Measurements from ENCODE around the gene HNMT. TPM values are rescaled to one million over a fixed set of nuclear protein-coding genes. Genes with fewer than 3 reads are reported as not detected.

Gene HNMT
- total RNA-seq, 3 donors from 2014 or later (not counting 1 experiment from before 2014, with no cell fraction given), result 1.1 to 2.1 (median 1.5) TPM

DNA sequence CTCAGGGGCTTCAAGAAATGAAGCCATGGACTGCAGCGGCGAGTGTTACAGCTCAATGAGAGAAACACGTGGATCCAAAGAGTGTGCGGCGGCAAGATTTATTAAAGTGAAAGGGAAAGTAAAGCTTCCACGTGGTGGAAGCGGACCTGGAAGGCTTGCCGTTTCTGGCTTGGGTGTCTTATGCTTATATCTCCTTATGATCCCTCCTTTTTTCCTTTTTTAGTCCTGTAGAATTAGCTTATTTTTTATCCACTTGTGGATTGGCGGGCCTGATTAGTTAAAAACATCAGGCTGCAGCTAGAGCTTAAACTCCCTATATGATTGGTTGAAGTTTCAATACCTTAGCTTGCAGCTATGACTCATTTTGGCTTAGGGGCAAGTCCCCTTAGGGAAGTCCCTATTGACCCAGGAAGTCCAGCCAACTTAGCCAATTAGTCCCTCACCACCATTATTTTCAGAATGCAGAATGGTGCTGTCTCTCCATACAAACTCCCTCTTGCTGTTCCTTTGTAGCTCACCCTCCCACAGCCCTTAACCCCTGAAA, 11.6 kb upstream of the HNMT start:
- Histone ChIP-seq H3K4me1 (ENCODE audit: control insufficient read depth, insufficient read depth, low read length) (no peaks in the 10 kb centered on the region), H3K9me3 (ENCODE audit: control insufficient read depth, insufficient read depth, low read length) (no peaks in the 10 kb centered on the region), H3K36me3 (ENCODE audit: control insufficient read depth, insufficient read depth, low read length) (no peaks in the 10 kb centered on the region), H3K27ac (ENCODE audit: low read length) (no peak overlapping the region), H3K4me3 (ENCODE audit: low read length) (no peak overlapping the region), H3K27me3 (ENCODE audit: control insufficient read depth, insufficient read depth, low read length) (no peaks in the 10 kb centered on the region)
- intact Hi-C loops (cut with micrococcal nuclease), result no loop called here
- Mint-ChIP-seq H3K4me1 (no peaks in the 10 kb centered on the region), H3K27ac (peak overlapping the region; percentile 44 to 60), H3K9me3 (no peaks in the 10 kb centered on the region), H3K27me3 (ENCODE audit: low read depth in 2 of 2) (no peaks in the 10 kb centered on the region), H3K4me3 (peak overlapping the region; percentile 81), H3K36me3 (no peaks in the 10 kb centered on the region)
- peak in 2 of 3 donors; percentile 54 for ATAC-seq
- TF ChIP-seq, protein P1, sequence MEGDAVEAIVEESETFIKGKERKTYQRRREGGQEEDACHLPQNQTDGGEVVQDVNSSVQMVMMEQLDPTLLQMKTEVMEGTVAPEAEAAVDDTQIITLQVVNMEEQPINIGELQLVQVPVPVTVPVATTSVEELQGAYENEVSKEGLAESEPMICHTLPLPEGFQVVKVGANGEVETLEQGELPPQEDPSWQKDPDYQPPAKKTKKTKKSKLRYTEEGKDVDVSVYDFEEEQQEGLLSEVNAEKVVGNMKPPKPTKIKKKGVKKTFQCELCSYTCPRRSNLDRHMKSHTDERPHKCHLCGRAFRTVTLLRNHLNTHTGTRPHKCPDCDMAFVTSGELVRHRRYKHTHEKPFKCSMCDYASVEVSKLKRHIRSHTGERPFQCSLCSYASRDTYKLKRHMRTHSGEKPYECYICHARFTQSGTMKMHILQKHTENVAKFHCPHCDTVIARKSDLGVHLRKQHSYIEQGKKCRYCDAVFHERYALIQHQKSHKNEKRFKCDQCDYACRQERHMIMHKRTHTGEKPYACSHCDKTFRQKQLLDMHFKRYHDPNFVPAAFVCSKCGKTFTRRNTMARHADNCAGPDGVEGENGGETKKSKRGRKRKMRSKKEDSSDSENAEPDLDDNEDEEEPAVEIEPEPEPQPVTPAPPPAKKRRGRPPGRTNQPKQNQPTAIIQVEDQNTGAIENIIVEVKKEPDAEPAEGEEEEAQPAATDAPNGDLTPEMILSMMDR (IDR thresholded peaks at IDR 0.05), result no peak
- no peak for DNase-seq
- WGBS (ENCODE audit: insufficient coverage), result 56% methylated on average over 6 of the region's 9 CpGs

DNA sequence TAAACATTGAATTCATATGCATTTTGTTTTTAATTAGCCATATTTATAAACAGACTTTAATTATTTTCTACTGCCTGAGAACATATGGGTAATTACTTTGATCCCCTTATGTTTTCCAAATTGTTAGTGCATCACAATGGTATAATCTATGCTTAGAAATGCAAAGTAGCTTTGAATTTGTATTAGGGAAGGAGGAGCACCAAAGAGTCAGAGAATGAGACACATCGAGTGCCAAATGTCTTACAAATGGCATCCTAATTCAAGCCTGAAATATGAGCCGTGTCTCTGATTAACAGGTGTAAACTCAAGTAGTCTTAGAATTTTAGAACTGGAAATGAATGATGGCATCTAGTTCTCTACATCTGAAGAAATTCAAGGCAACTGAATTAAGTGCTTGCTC, 8.7 kb upstream of the HNMT start:
- Mint-ChIP-seq H3K27me3 (ENCODE audit: low read depth in 2 of 2) (no peaks in the 10 kb centered on the region), H3K36me3 (no peaks in the 10 kb centered on the region), H3K4me1 (no peaks in the 10 kb centered on the region), H3K27ac (no peak overlapping the region), H3K4me3 (no peak overlapping the region), H3K9me3 (peaks cover 0 to 3% of the 10 kb centered on the region in 2 donors)
- no peak for ATAC-seq
- Histone ChIP-seq H3K27ac (ENCODE audit: low read length) (no peak overlapping the region), H3K36me3 (ENCODE audit: control insufficient read depth, insufficient read depth, low read length) (no peaks in the 10 kb centered on the region), H3K4me1 (ENCODE audit: control insufficient read depth, insufficient read depth, low read length) (no peaks in the 10 kb centered on the region), H3K27me3 (ENCODE audit: control insufficient read depth, insufficient read depth, low read length) (no peaks in the 10 kb centered on the region), H3K4me3 (ENCODE audit: low read length) (no peak overlapping the region), H3K9me3 (ENCODE audit: control insufficient read depth, insufficient read depth, low read length) (no peaks in the 10 kb centered on the region)
- intact Hi-C loops (cut with micrococcal nuclease), result no loop called here
- TF ChIP-seq, protein P1 (IDR thresholded peaks at IDR 0.05), result no peak
- DNase-seq, result no peak
- 88% methylated on average over 2 of the region's 2 CpGs for WGBS (ENCODE audit: insufficient coverage)

DNA sequence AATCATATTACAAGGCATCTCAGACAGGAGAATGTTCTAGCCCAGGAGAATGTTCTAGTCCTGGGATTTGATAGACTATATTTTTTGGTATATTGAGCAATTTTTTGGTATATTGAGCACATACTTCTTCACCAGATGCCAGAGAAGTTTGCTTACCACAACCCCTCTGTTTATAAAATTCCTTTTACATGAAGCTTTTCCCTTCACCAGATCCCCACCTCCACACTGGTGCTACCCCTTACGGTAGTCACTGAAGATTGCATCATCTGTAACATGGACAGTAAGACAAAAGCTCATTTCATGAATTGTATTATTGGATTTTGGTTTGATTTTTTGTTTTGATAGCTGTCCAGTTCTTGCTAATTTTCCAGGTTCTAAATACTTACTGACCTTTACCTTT, 7.2 kb upstream of the HNMT start:
- intact Hi-C loops (cut with micrococcal nuclease), result no loop called here
- H3K4me3 Mint-ChIP-seq, result no peak overlapping the region
- no peak overlapping the region for H3K27ac Mint-ChIP-seq
- no peaks in the 10 kb centered on the region for H3K36me3 Mint-ChIP-seq
- no peaks in the 10 kb centered on the region for H3K27me3 ChIP-seq (ENCODE audit: control insufficient read depth, insufficient read depth, low read length)
- H3K4me1 ChIP-seq (ENCODE audit: control insufficient read depth, insufficient read depth, low read length), result no peaks in the 10 kb centered on the region
- no peaks in the 10 kb centered on the region for H3K4me1 Mint-ChIP-seq
- H3K36me3 ChIP-seq (ENCODE audit: control insufficient read depth, insufficient read depth, low read length), result no peaks in the 10 kb centered on the region
- 50% methylated on average over 1 of the region's 1 CpG for WGBS (ENCODE audit: insufficient coverage)
- no peak for DNase-seq
- H3K9me3 ChIP-seq (ENCODE audit: control insufficient read depth, insufficient read depth, low read length), result no peaks in the 10 kb centered on the region
- no peak overlapping the region for H3K4me3 ChIP-seq (ENCODE audit: low read length)
- TF ChIP-seq, protein P1 (IDR thresholded peaks at IDR 0.05), result no peak
- H3K27me3 Mint-ChIP-seq (ENCODE audit: low read depth in 2 of 2), result no peaks in the 10 kb centered on the region
- peaks cover 0 to 6% of the 10 kb centered on the region in 2 donors for H3K9me3 Mint-ChIP-seq
- H3K27ac ChIP-seq (ENCODE audit: low read length), result no peak overlapping the region
- no peak for ATAC-seq

DNA sequence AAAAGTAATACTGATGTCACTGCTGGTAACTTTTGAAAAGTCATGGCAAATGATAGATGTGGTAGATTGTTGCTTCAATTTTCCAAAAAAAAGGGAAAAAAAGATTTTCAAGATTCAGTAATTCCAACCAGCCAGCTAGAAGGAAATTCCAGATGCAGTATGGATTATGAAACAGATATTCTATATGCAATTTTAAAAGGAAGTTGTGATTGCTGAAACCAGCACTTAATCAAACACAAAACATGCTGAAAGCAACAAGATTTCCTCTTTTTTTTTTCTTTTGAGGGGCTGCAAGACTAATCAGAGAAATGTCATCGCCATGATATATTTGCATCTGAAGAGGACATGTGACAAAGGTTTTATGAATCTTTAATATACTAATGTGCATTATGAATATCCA, 5.1 kb upstream of the HNMT start:
- no peaks in the 10 kb centered on the region for H3K4me1 Mint-ChIP-seq
- H3K27ac Mint-ChIP-seq, result no peak overlapping the region
- Histone ChIP-seq H3K27ac (ENCODE audit: low read length) (no peak overlapping the region), H3K4me1 (ENCODE audit: control insufficient read depth, insufficient read depth, low read length) (no peaks in the 10 kb centered on the region), H3K9me3 (ENCODE audit: control insufficient read depth, insufficient read depth, low read length) (no peaks in the 10 kb centered on the region), H3K4me3 (ENCODE audit: low read length) (no peak overlapping the region), H3K27me3 (ENCODE audit: control insufficient read depth, insufficient read depth, low read length) (no peaks in the 10 kb centered on the region), H3K36me3 (ENCODE audit: control insufficient read depth, insufficient read depth, low read length) (no peaks in the 10 kb centered on the region)
- H3K27me3 Mint-ChIP-seq (ENCODE audit: low read depth in 2 of 2), result no peaks in the 10 kb centered on the region
- DNase-seq, result no peak
- no peak overlapping the region for H3K4me3 Mint-ChIP-seq
- intact Hi-C loops (cut with micrococcal nuclease), result no loop called here
- WGBS (ENCODE audit: insufficient coverage), result no CpG with 5 or more reads among the region's 1 CpG
- H3K36me3 Mint-ChIP-seq, result no peaks in the 10 kb centered on the region
- H3K9me3 Mint-ChIP-seq, result peaks cover 0 to 6% of the 10 kb centered on the region in 2 donors
- TF ChIP-seq, protein P1 (IDR thresholded peaks at IDR 0.05), result no peak
- no peak for ATAC-seq
